ENCODE data around the gene TRANK1. TPM values are rescaled to one million over a fixed set of nuclear protein-coding genes. Genes with fewer than 3 reads are reported as not detected.

Gene TRANK1
- total RNA-seq, 4 donors from 2014 or later = 8.7 to 12.6 (median 10.5) TPM

- no peak for DNase-seq (ENCODE audit: low spot score in 2 of 2)
- Histone ChIP-seq H3K4me3 (no peak overlapping the region), H3K9me3 (no peaks in the 10 kb centered on the region), H3K4me1 (no peaks in the 10 kb centered on the region), H3K36me3 (no peaks in the 10 kb centered on the region), H3K27ac (no peak overlapping the region), H3K27me3 (no peaks in the 10 kb centered on the region)
- 88 to 94% methylated on average over 1 of the region's 1 CpG for WGBS, 2 donors
- TF ChIP-seq EP300 (IDR thresholded peaks at IDR 0.05) = no peak
- TF ChIP-seq CTCF (IDR thresholded peaks at IDR 0.05) = no peak
- no peak for TF ChIP-seq POLR2A (IDR thresholded peaks at IDR 0.05)
Observed at GRCh38 chr3:36928220-36928619, 16.6 kb downstream of the TRANK1 start.

GRCh38 chr3:36926292-36926897 lies 18.5 kb downstream of the TRANK1 start:
- WGBS, 2 donors = 88 to 90% methylated on average over 6 of the region's 6 CpGs
- no peaks in the 10 kb centered on the region for H3K9me3 ChIP-seq
- no peaks in the 10 kb centered on the region for H3K27me3 ChIP-seq
- TF ChIP-seq EP300 (IDR thresholded peaks at IDR 0.05) (no peak), POLR2A (IDR thresholded peaks at IDR 0.05) (no peak), CTCF (IDR thresholded peaks at IDR 0.05) (no peak)
- H3K27ac ChIP-seq = no peak overlapping the region
- no peak for DNase-seq (ENCODE audit: low spot score in 2 of 2)
- H3K4me3 ChIP-seq = no peak overlapping the region
- H3K4me1 ChIP-seq = no peaks in the 10 kb centered on the region
- no peaks in the 10 kb centered on the region for H3K36me3 ChIP-seq

- no peak for TF ChIP-seq EP300 (IDR thresholded peaks at IDR 0.05)
- no peak for TF ChIP-seq POLR2A (IDR thresholded peaks at IDR 0.05)
- TF ChIP-seq CTCF (IDR thresholded peaks at IDR 0.05) = no peak
- peaks cover 0 to 6% (median 0%) of the 10 kb centered on the region in 4 donors for H3K9me3 ChIP-seq
- H3K27ac ChIP-seq = no peak overlapping the region
- no peak overlapping the region for H3K4me3 ChIP-seq
- DNase-seq (ENCODE audit: low spot score in 2 of 2) = no peak
- H3K36me3 ChIP-seq = no peaks in the 10 kb centered on the region
- no peaks in the 10 kb centered on the region for H3K27me3 ChIP-seq
- H3K4me1 ChIP-seq = no peaks in the 10 kb centered on the region
- 38 to 54% methylated on average over 2 of the region's 2 CpGs for WGBS, 2 donors
Observed at GRCh38 chr3:36924744-36925521, 19.9 kb downstream of the TRANK1 start.

GRCh38 chr3:36923981-36924743 lies 20.7 kb downstream of the TRANK1 start:
- Histone ChIP-seq H3K9me3 (peaks cover 0 to 6% (median 0%) of the 10 kb centered on the region in 4 donors), H3K27me3 (no peaks in the 10 kb centered on the region), H3K36me3 (no peaks in the 10 kb centered on the region), H3K4me1 (no peaks in the 10 kb centered on the region), H3K27ac (no peak overlapping the region), H3K4me3 (no peak overlapping the region)
- 70 to 73% methylated on average over 11 of the region's 11 CpGs for WGBS, 2 donors
- DNase-seq (ENCODE audit: low spot score in 2 of 2) = no peak
- no peak for TF ChIP-seq CTCF (IDR thresholded peaks at IDR 0.05)
- no peak for TF ChIP-seq POLR2A (IDR thresholded peaks at IDR 0.05)
- no peak for TF ChIP-seq EP300 (IDR thresholded peaks at IDR 0.05)
